HG03457 (cell line): ENCODE measurements around the gene USH2A.
"Not testable (repeated sequence)": the region's sequence is repeated elsewhere in the genome, so short reads cannot be mapped to it uniquely, and the experiment has no call there.

Experiments used
- ATAC-seq: cut with Tn5 transposase; IDR thresholded peaks from one replicate; pipeline ENCODE4 v1.9.1; 2021; ENCODE audit warnings: moderate number of reproducible peaks; ENCODE audit not compliant: unreplicated experiment

Gene USH2A

DNA sequence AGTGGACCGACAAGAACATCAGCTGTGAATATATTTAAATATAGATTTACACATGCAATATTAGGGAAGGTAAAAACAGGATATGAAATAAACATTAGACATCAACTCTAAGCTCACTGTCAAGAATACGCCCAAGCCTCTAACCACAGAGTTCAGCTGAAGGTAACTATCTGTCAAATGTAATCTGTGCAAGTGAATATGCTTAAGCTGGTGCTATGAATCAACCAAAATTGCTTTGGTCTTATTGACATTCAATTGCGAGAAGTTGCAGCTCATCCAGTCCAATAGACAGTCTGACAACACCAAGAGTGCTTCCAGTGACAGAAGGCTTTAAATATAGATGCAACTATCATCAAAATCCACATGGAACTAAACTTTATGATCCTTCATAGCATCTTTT, 32.3 kb downstream of the USH2A start:
- no peak for ATAC-seq

DNA sequence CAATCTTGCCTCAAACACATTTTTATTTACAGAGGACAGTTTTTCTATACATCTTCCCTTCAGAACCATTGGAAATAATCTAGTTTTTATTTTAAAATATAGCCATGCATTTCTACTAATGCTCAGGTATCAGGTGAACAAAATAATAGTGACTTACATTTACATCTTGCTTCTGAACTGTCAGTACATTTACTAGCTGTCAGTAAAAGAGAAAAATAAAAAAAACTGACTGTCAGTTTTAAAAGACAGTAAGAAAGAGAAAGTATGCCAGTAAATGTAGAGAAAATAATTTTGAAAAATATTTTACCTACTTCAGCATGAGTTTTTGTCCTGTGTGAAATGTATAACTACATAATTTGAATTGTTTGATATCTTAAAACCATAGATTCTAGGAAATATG, 33.5 kb downstream of the USH2A start:
- ATAC-seq, result no peak

DNA sequence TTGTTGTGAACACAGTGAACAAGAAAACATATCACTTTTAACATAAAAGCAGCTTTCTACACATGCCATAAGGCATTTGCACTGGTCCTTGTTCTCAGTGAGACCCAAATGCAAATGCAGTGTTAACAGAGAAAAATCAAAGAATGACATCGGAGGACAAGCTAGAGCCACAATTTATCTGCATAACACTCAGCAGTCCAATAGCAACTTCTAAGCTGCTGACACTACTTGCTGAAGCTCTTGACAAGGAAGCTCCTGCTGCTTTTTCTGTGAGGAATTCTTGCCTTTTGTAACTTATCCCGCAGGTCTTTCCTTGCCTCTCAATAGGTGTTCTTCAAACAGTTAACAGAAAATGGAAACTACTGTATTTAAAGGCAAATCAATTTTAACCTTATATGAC, 34.7 kb downstream of the USH2A start:
- ATAC-seq, result no peak

DNA sequence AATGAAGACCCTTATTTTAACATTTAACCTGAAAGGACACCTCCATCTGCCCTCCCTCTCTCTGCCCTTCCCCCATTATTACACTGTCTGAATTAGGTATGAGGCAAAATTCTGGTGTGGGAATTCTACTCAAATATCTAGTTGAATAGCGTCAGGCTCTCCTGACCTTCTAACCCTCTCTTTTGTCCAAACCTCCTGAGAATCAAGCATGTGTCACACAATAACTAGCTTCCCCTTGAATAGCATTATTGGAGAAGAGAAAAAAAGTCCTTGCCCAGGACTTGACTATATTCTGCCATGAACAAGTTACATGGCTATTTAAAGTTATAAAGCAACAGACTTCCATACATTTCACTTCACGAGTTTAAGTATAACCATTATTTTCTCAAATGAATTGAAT, 35.5 kb downstream of the USH2A start:
- ATAC-seq, result no peak

DNA sequence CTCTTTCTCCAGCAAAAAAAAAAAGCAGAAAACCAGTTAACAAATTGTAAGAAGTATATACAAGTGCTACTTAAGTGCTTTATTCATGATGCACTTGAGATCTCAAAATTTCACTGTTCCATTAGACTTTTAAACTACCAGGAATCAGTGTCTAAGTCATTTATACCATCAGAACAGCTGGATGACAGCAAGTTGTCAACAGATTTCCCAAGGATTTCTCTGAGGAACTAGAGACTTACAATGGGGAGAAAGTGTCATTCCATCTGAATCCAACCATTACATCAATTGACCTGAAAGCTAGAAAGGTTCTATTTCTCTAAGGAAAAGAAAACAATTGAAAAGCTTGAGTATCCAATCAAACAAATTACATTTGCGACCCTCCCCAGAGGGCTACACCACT, 43.8 kb downstream of the USH2A start:
- no peak for ATAC-seq

DNA sequence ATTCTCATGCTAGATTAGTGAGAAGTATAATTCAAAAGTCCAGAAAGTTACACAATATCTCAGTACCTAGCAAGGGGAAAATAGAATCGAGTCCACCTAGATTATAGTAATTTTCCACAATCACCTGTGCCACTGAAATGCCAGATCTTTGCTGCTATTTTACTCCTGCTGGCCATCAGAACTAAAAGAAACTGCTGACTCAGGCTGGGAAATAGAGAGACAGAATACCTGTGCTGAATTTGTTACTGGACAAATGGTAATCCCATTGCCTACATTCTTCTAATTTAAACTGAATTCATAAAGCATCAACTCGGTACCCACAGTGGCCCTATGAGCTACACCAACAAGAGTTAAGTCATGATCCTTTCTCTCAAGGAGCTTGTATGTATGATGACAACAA, 55.0 kb downstream of the USH2A start:
- no peak for ATAC-seq

DNA sequence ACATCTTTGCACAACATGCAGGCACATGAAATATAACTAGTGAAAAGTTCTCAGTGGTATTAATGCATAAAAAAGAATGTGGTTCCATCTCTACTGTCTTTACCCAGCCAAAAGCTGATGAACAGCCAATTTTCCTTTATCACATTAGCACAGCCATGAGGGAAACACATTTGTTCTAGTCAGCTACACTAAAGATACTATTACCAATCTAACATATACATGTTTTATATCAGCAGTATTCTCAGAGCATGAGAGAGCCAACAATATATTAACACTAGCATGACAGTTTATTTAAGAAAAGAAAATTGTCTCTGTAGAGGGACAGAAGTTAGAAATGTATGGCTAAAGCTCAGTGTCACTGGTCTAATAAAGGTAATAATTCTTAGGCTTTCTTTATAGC, 56.3 kb downstream of the USH2A start:
- no peak for ATAC-seq

DNA sequence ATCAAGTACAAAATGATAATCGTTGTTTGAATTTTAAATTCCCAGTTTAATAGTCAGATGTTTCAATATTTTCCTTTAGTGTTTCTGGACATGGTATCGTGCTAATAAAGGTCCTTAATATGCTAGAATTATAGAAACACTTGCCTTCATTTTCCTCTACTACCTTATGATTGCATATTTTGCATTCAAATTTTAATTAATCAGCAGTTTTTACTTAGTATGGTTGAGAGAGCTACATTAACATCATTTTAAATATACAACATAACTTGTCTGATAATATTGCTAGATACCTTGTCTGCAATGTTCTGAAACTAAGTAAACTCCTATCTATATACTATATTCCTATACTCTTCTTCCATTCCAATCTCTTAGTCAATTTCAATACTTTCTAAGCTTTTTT, 66.3 kb downstream of the USH2A start:
- ATAC-seq, result no peak

DNA sequence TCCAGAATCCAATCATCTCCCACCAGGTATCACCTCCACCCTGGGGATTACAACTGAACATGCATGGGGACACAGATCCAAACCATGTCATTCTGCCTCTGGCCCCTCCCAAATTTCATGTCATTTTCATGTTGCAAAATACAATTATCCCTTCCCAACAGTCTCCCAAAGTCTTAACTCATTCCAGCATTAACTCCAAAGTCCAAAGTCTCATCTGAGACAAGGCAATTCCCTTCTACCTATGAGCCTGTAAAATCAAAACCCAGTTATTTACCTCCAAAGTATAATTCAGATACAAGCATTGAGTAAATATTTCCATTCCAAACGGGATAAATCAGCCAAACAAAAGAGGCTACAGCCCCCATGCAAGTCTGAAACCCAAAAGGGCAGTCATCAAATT, 73.1 kb downstream of the USH2A start:
- ATAC-seq, result no peak

DNA sequence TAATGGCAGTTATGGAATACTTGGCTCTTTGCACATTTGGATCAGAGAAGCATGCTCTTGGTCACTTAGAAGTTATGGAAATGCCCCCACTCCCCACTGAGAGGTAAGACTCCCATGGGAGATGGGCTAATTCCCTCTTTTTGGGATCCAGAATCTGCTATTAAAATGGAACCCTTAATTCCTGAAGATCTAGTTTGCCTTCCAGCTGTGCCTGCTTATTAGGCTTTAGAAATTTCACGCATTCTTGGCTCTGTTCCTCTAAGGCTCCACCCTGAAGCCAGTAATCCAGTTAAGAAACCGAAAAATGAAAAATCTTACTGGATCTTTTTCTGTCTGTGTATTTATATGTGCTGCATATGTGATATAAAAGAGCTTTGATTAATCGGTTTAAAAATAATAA, 76.7 kb downstream of the USH2A start:
- ATAC-seq, result no peak

DNA sequence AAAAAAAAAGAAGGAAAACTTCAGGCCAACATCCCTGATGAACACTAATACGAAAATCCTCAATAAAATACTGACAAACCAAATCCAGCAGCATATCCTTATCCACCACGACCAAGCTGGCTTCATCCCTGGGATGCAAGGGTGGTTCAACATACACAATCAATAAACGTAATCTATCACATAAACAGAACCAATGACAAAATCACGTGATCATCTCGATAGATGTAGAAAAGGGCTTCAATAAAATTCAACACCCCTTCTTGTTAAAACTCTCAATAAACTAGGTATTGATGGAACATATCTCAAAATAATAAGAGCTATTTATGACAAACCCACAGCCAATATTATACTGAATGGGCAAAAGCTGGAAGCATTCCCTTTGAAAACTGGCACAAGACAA, 82.7 kb downstream of the USH2A start:
- ATAC-seq, result not testable (repeated sequence)

DNA sequence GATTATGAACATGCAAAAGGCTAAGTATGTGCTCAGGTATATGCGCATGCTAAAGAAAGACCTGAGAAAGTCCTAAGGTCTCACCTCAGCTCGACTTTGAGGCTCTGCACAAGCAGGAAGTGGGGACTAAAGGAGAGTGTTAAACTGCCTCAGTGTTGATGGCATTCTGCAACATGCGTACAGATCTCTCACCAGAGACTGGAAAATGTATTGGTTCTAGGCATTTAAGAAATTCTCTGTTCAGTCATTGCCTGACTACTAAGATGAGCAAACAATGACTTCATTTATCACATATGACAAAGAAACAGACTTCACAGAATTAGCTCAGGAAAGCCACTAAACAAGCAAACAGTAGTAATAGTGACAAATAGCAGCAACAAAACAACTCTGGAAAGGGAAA, 90.8 kb downstream of the USH2A start:
- no peak for ATAC-seq

DNA sequence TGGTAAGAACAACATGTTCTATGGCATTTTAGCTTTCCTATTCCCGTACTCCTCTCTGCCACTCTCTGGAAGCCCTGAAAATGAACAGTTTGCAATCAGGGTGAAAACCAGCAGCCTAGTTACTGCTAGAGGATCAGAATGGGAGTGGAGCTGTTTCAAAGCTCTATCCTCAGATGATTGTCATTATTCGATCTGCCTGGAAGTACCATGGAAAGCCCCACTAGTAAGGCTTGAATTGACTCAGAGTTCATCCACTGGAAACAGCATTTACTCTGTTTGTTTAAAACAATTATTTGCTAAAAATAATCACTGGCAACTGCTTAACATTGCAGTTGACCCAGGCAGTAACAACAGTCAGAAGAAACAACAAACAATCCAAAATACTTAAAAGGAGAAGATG, 91.2 kb downstream of the USH2A start:
- ATAC-seq, result no peak

DNA sequence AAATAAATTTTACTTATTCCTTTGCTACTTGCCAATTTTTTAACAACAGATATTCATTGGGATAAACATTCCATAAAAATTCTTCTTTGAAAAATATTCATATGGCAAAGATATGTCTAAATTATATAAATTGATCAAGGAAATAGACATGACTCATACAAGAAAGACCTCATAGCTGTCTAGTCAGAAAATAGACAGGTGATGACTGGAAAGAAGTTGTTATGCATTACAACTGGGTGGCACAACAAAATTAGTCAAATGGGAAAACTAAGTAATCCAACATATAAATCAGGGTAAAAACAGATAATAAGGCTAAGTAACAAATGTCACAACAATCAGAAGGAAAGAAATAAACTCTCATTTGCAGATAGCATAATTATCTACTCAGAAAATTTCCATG, 92.0 kb downstream of the USH2A start:
- no peak for ATAC-seq

DNA sequence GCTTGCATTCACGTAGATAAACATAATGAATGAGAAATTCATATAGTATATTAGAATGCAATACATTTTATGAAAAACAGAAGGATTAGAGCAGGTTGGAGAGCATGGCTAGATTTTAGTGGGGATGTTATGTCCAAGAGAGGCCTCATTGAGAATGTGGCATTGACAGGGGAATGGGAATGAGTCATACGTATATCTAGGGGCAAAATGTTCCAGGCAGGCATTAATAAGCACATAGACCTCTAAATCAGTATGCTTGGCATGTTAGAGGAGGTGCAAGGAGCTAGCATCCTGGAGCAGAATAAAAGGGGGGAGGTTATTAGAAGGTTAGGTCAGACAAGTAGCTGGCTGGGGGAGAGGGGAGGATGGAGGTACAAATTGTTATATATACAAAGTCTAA, 93.0 kb downstream of the USH2A start:
- no peak for ATAC-seq

DNA sequence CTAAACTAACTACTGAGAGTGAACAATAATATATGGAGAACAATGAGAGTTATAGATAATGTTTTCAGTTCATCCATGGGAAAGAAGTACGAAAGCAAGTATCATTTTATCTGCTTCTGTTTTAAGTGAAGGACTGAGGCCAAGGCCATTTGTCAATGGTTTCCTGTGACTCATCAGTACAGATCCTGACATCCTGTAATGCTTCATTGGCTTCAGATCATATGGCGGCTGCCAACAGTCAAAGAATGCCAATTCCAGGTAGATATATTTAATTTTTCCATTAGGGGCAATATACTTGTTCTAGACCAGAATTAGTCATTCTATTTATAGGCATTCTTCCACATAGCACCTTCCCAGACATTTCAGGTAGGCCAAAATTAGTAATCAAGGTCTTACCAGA, 97.3 kb downstream of the USH2A start:
- ATAC-seq, result no peak

DNA sequence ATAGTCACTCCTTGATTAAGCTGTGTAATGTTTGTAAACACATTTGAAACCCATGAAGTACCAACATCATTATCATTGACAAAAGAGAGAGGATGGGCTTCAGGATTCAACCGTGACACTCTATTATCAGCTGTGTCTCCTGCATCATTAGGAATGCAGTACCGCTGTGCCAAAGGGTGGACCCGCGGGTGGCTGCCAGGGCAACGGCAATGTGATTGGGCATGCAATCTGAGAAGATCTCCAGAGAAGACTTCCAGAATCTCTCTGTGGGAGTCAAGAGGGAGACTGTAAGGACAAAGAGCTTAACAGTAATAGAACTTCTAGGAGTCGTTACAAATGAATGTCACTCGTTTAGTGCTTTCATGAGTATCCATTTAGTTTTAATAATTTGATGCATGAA, 97.9 kb downstream of the USH2A start:
- ATAC-seq, result no peak

DNA sequence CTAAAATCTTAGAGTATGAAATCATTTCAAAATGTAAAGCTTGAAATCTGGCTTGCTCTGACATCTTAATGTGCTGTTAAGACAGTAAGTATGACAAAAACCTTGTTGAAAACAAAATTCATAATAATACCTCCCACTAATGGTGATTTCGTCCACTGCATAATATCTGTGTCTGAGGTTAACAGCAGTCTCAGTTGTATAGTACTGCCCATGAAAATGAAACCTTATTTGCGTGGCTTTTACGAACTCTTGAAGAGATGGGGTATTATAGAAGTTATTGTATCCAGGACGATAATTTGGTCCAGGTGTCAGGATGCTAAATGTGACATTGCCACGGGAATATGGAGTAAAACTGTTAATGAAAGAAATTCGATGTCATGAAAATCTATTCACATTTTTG, 99.9 kb downstream of the USH2A start:
- ATAC-seq, result no peak

DNA sequence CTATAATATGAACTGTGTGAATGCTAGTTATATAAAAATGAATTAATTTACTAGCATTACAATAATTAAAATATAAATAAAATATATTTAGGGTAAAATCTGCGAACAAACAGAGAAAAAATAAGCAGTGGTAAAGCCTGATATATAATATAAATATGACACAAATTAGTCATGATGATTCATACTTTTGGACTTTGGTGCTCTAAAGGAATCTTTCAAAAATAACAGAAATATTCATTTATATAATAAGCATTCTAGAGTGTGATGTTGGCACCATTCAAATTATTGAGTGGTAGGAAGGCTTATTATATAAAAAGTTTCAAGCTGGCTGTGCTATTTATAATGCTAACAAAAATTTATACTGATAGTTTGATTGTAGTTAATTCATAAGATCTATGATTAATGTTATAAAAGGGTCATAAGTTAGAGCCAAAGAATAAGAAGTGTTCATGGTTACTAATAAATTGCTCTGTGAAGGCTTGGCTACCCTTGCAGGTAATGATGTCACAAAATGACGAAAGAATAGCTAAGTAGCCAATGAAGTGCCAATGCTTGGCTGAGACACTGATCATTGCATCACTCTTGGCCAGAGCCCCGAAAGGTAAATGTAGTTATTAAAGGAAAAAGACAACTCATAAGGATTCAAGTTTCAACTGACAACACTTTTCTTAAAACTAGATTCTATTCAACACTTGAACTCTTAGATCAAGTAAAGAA, 108.7 kb downstream of the USH2A start:
- no peak for ATAC-seq

DNA sequence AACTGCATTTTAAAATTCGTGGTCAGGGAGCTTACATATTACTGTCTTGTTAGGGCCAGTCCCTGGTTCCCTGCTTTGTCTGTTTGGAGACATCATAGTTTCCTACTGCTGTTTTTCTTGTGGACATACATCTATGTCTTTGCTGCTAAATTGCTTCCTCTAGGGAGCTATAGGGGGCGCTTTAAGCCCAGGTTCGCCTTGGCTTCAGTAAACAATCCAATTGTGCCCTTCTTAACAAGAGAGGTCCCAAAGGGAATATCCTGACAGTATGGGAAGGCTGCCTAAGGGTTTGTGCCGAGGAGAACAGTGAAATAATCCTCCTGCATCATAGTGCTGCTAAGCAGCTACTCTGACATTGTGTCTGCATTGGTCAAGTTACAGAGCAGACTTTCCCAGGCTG, 112.5 kb downstream of the USH2A start:
- no peak for ATAC-seq

DNA sequence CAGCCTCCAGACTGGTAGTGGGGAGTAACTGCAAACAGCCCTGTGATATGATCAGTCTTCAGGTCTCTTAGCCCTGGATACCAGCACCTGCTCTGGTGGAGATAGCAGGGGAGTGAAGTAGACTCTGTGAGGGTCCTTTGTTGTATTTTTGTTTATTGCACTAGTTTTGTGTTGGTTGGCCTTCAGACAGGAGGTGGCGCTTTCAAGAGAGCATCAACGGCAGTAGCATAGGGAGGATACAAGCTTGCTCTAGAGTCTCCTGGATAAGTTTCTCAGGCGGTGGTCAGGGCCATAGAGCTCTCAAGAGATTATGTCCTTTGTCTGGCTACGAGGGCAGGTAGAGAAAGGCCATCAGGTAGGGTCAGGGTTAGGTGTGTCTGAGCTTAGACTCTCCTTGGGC, 116.4 kb downstream of the USH2A start:
- ATAC-seq, result no peak

DNA sequence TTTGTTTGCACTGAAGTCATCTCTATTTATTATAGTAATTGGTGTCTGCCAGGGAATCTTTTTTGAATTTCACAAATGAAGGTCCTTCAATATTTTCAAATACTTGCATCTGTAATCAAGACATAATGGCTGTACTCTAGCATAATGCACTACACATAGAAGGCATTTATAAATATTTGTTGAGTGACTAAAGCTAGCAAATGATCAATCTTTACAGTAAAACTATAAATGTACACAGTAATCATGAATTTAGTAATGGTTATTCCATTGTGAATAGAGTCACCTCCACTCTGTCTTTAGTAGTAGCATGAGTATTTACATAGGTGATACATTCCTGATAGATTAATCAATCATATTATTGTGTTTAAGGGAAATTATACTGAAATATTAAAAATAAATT, 119.6 kb downstream of the USH2A start:
- no peak for ATAC-seq

DNA sequence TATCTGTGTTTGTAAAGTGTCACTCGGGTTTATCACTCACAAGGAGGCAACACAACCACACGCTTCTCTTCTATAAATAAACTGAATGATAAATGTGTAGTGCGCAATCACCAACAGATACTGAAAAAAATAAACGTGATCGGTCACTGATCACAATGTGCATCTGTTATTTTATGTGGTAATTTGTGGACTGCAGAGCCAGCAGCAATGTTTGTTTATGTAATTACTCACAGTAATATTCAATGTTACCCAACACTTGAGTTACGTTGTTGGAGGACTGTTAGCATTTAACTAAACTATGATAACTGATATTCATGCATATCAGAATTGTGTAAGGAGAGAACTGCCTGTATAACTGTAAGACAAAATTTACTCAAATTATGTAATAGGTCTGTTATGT, 129.6 kb downstream of the USH2A start:
- ATAC-seq, result no peak

DNA sequence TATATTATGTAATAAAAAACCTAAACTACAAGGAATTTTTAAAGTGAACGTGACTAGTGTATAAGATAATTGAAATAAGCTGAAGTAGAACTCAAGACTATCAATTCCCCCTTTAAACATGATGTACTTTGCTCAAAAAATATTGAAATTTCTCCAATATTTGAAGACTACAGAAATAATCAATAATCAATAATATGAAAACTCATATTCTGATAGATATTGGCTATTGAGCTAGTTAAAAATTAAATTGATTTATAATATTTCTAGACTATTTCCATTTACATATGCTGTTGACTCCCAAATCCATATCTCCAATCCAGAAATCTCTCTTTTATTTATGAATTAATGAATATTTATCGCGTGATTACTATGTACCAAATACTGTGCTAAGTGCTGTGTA, 133.2 kb downstream of the USH2A start:
- ATAC-seq, result no peak
